Neural cell (in vitro differentiated cells): Measurements from ENCODE around the gene INSM1. TPM values are rescaled to one million over a fixed set of nuclear protein-coding genes. Genes with fewer than 3 reads are reported as not detected.

Source experiments
- H2AFZ ChIP-seq: fragments of 200-600, 300-800 bp; sonication (generic), shearing (Covaris generic); 2 replicates; pipeline ENCODE4 v1.6.0; 2014; ENCODE audit warnings: low read depth, mild to moderate bottlenecking, antibody characterized with exemption, low read length, moderate library complexity
- H3F3A ChIP-seq: fragments of 200-600 bp; shearing (Covaris generic); 2 replicates; pipeline ENCODE4 v1.6.1; 2016; ENCODE audit warnings: mild to moderate bottlenecking, moderate library complexity, mixed read lengths, antibody characterized with exemption, low read length; ENCODE audit not compliant: insufficient read depth, poor library complexity, severe bottlenecking
- H3K27ac ChIP-seq: fragments of 200-600, 300-800 bp; sonication (generic), shearing (Covaris generic); 2 replicates; pipeline ENCODE4 v1.5.1; 2014; ENCODE audit warnings: mild to moderate bottlenecking, low read length, moderate library complexity
- H3K27me3 ChIP-seq: fragments of 300-800, 200-600 bp; sonication (generic), shearing (Covaris generic); 2 replicates; pipeline ENCODE4 v1.6.0; 2014; ENCODE audit warnings: mild to moderate bottlenecking, low read depth, low read length, moderate library complexity; ENCODE audit not compliant: insufficient read depth
- H3K36me3 ChIP-seq: fragments of 300-800, 200-600 bp; sonication (generic), shearing (Covaris generic); 2 replicates; pipeline ENCODE4 v1.5.1; 2014; ENCODE audit warnings: mild to moderate bottlenecking, antibody characterized with exemption, low read length, moderate library complexity; ENCODE audit not compliant: insufficient read depth
- H3K4me2 ChIP-seq: fragments of 300-800, 200-600 bp; sonication (generic), shearing (Covaris generic); 2 replicates; pipeline ENCODE4 v1.6.0; 2014; ENCODE audit warnings: mild to moderate bottlenecking, low read length
- H3K4me3 ChIP-seq: fragments of 300-800, 200-600 bp; sonication (generic), shearing (Covaris generic); 2 replicates; pipeline ENCODE4 v1.5.1; 2014; ENCODE audit warnings: mild to moderate bottlenecking, low read length, moderate library complexity
- H3K79me2 ChIP-seq: fragments of 200-600 bp; shearing (Covaris generic); replicated peaks from 2 replicates; pipeline ENCODE4 v1.6.0; 2014; ENCODE audit warnings: mild to moderate bottlenecking, low read length, moderate library complexity; ENCODE audit not compliant: insufficient read depth
- H3K9ac ChIP-seq: fragments of 300-800, 200-600 bp; sonication (generic), shearing (Covaris generic); 2 replicates; pipeline ENCODE4 v1.6.1; 2016; ENCODE audit warnings: mild to moderate bottlenecking, low read length, mixed read lengths
- H3K9me2 ChIP-seq: fragments of 200-600 bp; shearing (Covaris generic); 2 replicates; pipeline ENCODE4 v1.6.1; 2016; ENCODE audit warnings: mild to moderate bottlenecking, low read length, mixed read lengths; ENCODE audit not compliant: insufficient read depth
- H3K9me3 ChIP-seq: fragments of 200-600, 300-800 bp; sonication (generic), shearing (Covaris generic); 2 replicates; pipeline ENCODE4 v1.6.1; 2016; ENCODE audit warnings: mild to moderate bottlenecking, mixed run types, low read length, moderate library complexity, mixed read lengths
- H4K20me1 ChIP-seq: fragments of 200-600 bp; shearing (Covaris generic); 2 replicates; pipeline ENCODE4 v1.6.1; 2016; ENCODE audit warnings: mild to moderate bottlenecking, mixed run types; ENCODE audit not compliant: insufficient read depth
- EP300 ChIP-seq: fragments of 450-650 bp; conservative IDR thresholded peaks from 2 replicates; pipeline ENCODE4 v1.6.1; 2014; ENCODE audit warnings: antibody characterized with exemption, mild to moderate bottlenecking, moderate library complexity; ENCODE audit not compliant: poor library complexity, severe bottlenecking
- EZH2 ChIP-seq: fragments of 200-600, 300-800 bp; shearing (Covaris generic), sonication (generic); IDR thresholded peaks from 2 replicates; pipeline ENCODE4 v1.6.1; 2014; ENCODE audit warnings: antibody characterized with exemption, low read length, borderline replicate concordance, mild to moderate bottlenecking; ENCODE audit not compliant: insufficient read depth, poor library complexity, severe bottlenecking
- MXI1 ChIP-seq: fragments of 450-650 bp; conservative IDR thresholded peaks from 2 replicates; pipeline ENCODE4 v1.6.1; 2014; ENCODE audit warnings: antibody characterized with exemption, mild to moderate bottlenecking; ENCODE audit not compliant: poor library complexity, severe bottlenecking
- POLR2AphosphoS5 ChIP-seq: IDR thresholded peaks from 2 replicates; pipeline ENCODE4 v1.6.1; 2012
- RAD21 ChIP-seq: fragments of 450-650 bp; conservative IDR thresholded peaks from 2 replicates; pipeline ENCODE4 v1.6.1; 2014; ENCODE audit warnings: antibody characterized with exemption, mild to moderate bottlenecking, moderate library complexity
- REST ChIP-seq: IDR thresholded peaks from 2 replicates; pipeline ENCODE4 v1.6.1; 2012; ENCODE audit warnings: borderline replicate concordance
- SMC3 ChIP-seq: fragments of 450-650 bp; conservative IDR thresholded peaks from 2 replicates; pipeline ENCODE4 v1.6.1; 2014; ENCODE audit warnings: antibody characterized with exemption, mild to moderate bottlenecking, moderate library complexity; ENCODE audit not compliant: poor library complexity
- TAF1 ChIP-seq: IDR thresholded peaks from 2 replicates; pipeline ENCODE4 v1.6.1; 2012; ENCODE audit warnings: low read depth
- polyA plus RNA-seq: library from polyadenylated mRNA; depleted of rRNA; stranded (reverse); fragments of >200 nt; gene quantifications from 2 replicates; pipeline ENCODE4 v1.2.3, GENCODE V29; 2014
- TF ChIP-seq, protein P1 (sequence below): fragments of 450-650 bp; IDR thresholded peaks from 2 replicates; pipeline ENCODE4 v1.5.1; 2014; ENCODE audit warnings: antibody characterized with exemption, mild to moderate bottlenecking, moderate library complexity; ENCODE audit not compliant: poor library complexity, severe bottlenecking

The INSM1 gene
- polyA plus RNA-seq, 1 donor from 2014 or later: 8.6 TPM

DNA sequence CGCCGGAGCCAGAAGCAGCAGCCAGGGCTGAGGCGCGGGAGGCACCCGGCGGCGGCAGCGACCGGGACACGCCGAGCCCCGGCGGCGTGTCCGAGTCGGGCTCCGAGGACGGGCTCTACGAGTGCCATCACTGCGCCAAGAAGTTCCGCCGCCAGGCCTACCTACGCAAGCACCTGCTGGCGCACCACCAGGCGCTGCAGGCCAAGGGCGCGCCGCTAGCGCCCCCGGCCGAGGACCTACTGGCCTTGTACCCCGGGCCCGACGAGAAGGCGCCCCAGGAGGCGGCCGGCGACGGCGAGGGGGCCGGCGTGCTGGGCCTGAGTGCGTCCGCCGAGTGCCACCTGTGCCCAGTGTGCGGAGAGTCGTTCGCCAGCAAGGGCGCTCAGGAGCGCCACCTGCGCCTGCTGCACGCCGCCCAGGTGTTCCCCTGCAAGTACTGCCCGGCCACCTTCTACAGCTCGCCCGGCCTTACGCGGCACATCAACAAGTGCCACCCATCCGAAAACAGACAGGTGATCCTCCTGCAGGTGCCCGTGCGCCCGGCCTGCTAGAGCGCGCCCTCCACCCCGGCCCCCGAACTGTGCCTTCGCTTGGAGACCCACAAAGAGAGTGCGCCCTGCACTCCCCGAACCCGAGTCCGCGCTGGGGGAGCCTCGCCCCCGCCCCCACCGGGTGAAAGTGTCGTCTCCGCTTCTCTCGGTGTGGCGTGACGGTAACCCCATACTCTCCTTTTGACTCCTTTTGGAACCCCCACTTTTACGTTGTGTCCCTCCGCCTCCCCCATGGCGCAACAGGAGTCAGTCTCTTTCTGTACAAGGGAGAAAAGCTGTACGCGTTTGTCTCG lies 1.6 kb downstream of the INSM1 start:
- Histone ChIP-seq H3K9me3 (no peaks in the 10 kb centered on the region), H3K36me3 (no peaks in the 10 kb centered on the region), H3K4me3 (peak overlapping the region; percentile 83), H3K4me2 (peak overlapping the region; percentile 93), H3K27me3 (peaks cover 26% of the 10 kb centered on the region), H3K27ac (peak overlapping the region; percentile 26), H3K9ac (peak overlapping the region; percentile 80), H3K9me2 (no peaks in the 10 kb centered on the region), H2AFZ (no peak overlapping the region), H3F3A (peaks cover 3% of the 10 kb centered on the region), H4K20me1 (peaks cover 6% of the 10 kb centered on the region), H3K79me2 (peaks cover 37% of the 10 kb centered on the region)
- no peak for TF ChIP-seq EP300
- TF ChIP-seq RAD21: peak; percentile 33
- peak; percentile 66 for TF ChIP-seq MXI1
- no peak for TF ChIP-seq EZH2
- TF ChIP-seq REST: no peak
- TF ChIP-seq TAF1: no peak
- TF ChIP-seq, protein P1, sequence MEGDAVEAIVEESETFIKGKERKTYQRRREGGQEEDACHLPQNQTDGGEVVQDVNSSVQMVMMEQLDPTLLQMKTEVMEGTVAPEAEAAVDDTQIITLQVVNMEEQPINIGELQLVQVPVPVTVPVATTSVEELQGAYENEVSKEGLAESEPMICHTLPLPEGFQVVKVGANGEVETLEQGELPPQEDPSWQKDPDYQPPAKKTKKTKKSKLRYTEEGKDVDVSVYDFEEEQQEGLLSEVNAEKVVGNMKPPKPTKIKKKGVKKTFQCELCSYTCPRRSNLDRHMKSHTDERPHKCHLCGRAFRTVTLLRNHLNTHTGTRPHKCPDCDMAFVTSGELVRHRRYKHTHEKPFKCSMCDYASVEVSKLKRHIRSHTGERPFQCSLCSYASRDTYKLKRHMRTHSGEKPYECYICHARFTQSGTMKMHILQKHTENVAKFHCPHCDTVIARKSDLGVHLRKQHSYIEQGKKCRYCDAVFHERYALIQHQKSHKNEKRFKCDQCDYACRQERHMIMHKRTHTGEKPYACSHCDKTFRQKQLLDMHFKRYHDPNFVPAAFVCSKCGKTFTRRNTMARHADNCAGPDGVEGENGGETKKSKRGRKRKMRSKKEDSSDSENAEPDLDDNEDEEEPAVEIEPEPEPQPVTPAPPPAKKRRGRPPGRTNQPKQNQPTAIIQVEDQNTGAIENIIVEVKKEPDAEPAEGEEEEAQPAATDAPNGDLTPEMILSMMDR: peak; percentile 72
- no peak for TF ChIP-seq POLR2AphosphoS5
- TF ChIP-seq SMC3: peak; percentile 34

GRCh38 chr20:20370094-20370575 lies 2.2 kb downstream of the INSM1 start:
- Histone ChIP-seq H3K27me3 (peaks cover 20% of the 10 kb centered on the region), H3K4me2 (peak overlapping the region; percentile 93), H3K4me3 (peak overlapping the region; percentile 83), H3F3A (peaks cover 3% of the 10 kb centered on the region), H3K79me2 (peaks cover 37% of the 10 kb centered on the region), H3K36me3 (no peaks in the 10 kb centered on the region), H4K20me1 (peaks cover 6% of the 10 kb centered on the region), H3K27ac (peak overlapping the region; percentile 26), H3K9ac (peak overlapping the region; percentile 80), H3K9me2 (no peaks in the 10 kb centered on the region), H2AFZ (no peak overlapping the region), H3K9me3 (no peaks in the 10 kb centered on the region)
- peak; percentile 7 for TF ChIP-seq MXI1
- no peak for TF ChIP-seq REST
